Activated T-helper 1 cell treated with Interleukin-2 at 50 U/mL for 16 hours (primary cell): ENCODE results near the gene GDF7.
"Not testable (repeated sequence)": the region's sequence is repeated elsewhere in the genome, so short reads cannot be mapped to it uniquely, and the experiment has no call there.

Source experiments
- DNase-seq: peaks from one replicate; pipeline ENCODE4 v3.0.0-alpha.2; 2020; ENCODE audit warnings: low read depth

Gene GDF7

DNA sequence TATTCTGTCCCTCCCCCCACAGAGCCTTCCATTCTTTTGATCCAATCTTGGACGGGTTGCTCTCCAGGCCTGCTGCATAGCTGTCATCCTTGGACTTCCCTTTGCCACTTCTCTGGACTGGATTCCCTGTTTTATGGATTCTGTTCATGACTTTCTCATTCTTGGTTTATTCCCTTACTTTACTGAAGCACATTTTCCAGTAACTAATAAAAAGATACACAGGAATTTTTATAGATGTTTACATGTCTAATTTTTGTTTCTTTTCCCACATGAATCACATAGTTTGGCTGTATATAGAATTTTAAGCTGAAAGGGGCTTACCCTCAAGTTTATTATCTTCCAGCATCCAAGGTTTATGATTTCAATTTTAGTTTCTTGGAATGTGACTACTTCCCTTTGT is 37.9 kb downstream of the GDF7 start:
- no peak for DNase-seq

- DNase-seq: no peak
Measured at GRCh38 chr2:20706217-20706616, 39.3 kb downstream of the GDF7 start.

- DNase-seq: no peak
Measured at GRCh38 chr2:20706786-20707185, 39.8 kb downstream of the GDF7 start.

GRCh38 chr2:20707601-20708000 is 40.7 kb downstream of the GDF7 start:
- no peak for DNase-seq

- DNase-seq: not testable (repeated sequence)
Measured at GRCh38 chr2:20711641-20712040, 44.7 kb downstream of the GDF7 start.

DNA sequence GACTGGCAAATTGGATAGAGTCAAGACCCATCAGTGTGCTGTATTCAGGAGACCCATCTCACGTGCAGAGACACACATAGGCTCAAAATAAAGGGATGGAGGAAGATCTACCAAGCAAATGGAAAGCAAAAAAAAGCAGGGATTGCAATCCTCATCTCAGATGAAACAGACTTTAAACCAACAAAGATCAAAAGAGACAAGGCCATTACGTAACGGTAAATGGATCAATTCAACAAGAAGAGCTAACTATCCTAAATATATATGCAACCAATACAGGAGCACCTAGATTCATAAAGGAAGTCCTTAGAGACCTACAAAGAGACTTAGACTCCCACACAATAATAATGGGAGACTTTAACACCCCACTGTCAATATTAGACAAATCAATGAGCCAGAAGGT is 46.6 kb downstream of the GDF7 start:
- not testable (repeated sequence) for DNase-seq

GRCh38 chr2:20714412-20714811 is 47.5 kb downstream of the GDF7 start:
- DNase-seq: not testable (repeated sequence)

DNA sequence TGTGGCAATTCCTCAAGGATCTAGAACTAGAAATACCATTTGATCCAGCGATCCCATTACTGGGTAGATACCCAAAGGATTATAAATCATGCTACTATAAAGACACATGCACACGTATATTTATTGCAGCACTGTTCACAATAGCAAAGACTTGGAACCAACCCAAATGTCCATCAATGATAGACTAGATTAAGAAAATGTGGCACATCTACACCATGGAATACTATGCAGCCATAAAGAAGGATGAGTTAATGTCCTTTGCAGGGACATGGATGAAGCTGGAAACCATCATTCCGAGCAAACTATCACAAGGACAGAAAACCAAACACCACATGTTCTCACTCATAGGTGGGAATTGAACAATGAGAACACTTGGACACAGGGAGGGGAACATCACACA is 49.2 kb downstream of the GDF7 start:
- DNase-seq: not testable (repeated sequence)

DNA sequence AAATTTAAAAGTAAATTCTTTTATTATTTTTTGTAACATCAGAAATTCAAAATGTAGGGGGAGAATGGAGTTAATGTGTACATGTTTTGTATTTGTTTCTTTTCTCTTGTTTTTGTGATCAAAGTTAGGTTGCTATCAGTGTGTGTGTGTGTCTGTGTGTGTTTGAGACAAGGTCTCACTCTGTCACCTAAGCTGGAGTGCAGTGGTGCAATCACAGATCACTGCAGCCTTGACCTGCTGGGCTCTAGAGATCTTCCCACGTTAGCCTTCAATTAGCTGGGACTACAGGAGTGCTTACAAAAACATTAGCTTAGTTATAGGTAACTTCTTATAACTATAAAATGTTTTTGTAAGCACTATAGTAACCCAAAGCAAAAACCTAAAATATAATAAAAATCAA is 50.7 kb downstream of the GDF7 start:
- DNase-seq: no peak

- DNase-seq: no peak
Measured at GRCh38 chr2:20722592-20723240, 55.8 kb downstream of the GDF7 start.

GRCh38 chr2:20723543-20723942 is 56.6 kb downstream of the GDF7 start:
- DNase-seq: no peak

- no peak for DNase-seq
Measured at GRCh38 chr2:20724500-20725053, 57.6 kb downstream of the GDF7 start.

DNA sequence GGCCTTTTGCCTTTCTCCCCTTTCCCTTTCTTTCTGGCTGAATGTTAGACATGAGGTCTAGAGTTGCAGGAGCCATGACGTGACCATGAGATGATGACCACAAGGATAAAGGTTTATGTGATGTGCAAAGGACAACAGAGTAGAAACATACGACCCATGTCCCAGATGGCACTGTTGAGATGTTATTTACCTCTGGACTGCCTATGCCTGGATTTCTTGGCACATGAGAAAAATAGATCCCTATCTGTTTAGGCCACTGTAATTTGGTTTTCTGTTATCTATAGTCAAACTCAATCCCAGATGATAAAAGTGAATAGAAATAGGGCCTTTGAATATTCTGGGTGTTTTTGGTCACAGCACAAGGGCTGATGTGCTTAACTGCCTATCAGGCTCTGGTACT is 58.8 kb downstream of the GDF7 start:
- no peak for DNase-seq

- DNase-seq: no peak
Measured at GRCh38 chr2:20726913-20727312, 60.0 kb downstream of the GDF7 start.

GRCh38 chr2:20728114-20728758 is 61.3 kb downstream of the GDF7 start:
- no peak for DNase-seq
